GM23248 (cell line): Measurements from ENCODE around the gene ATRAID.

Experiments
- EZH2 ChIP-seq: fragments of 200-600 bp; sonication (generic); IDR thresholded peaks from 2 replicates; pipeline ENCODE4 v1.6.1; 2018; ENCODE audit warnings: antibody characterized with exemption, mild to moderate bottlenecking; ENCODE audit not compliant: insufficient read depth, poor library complexity, severe bottlenecking
- EZH2phosphoT487 ChIP-seq: fragments of 200-600 bp; sonication (generic); IDR thresholded peaks from 2 replicates; pipeline ENCODE4 v1.6.1; 2018; ENCODE audit warnings: antibody characterized with exemption, moderate library complexity, mild to moderate bottlenecking, low read depth; ENCODE audit not compliant: insufficient read depth

DNA sequence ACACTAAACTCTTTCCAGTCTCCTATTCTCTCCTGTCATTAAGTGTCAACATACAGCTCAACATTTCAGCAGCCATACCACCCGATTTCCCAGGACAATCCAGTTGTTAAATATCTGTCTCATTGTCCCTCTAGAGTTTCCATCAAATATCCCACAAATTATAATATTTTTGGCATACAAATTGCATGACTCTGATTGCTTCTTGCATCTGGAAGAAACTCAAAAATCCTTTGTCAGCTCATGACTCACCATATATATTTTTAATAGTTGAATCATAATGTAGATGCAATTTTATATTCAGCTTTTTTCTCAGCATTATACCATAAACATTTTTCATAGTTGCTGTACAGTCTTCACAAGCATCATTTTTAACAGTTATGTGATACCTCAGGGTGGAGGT is 43.8 kb downstream of the ATRAID start:
- TF ChIP-seq EZH2, result no peak
- TF ChIP-seq EZH2phosphoT487, result no peak
